K562 (cell line): ENCODE measurements around the gene TGFB1I1. TPM values are rescaled to one million over a fixed set of nuclear protein-coding genes. Genes with fewer than 3 reads are reported as not detected.

Experiments used
- ATF7 ChIP-seq: fragments of 450-650 bp; IDR thresholded peaks from 2 replicates; pipeline ENCODE4 v1.7.1; 2014; ENCODE audit warnings: mild to moderate bottlenecking, moderate library complexity
- BCOR ChIP-seq: fragments of 450-650 bp; IDR thresholded peaks from 2 replicates; pipeline ENCODE4 v1.6.1; 2016
- CHAMP1 ChIP-seq: fragments of 450-650 bp; IDR thresholded peaks from 2 replicates; pipeline ENCODE4 v1.6.1; 2016; ENCODE audit warnings: mild to moderate bottlenecking
- CHD7 ChIP-seq: fragments of 200-600 bp; sonication (generic); IDR thresholded peaks from one replicate; pipeline ENCODE4 v1.6.1; 2012; ENCODE audit warnings: mild to moderate bottlenecking, low read depth, low read length, inconsistent platforms
- KLF10 ChIP-seq: fragments of 250-450 bp; sonication (Bioruptor Pico); IDR thresholded peaks from 2 replicates; pipeline ENCODE4 v1.6.1; 2021; ENCODE audit warnings: matching md5 sums
- NONO ChIP-seq, 2 experiments: fragments of 200-400 bp in 1 of 2; fragments of 450-650 bp in 1 of 2; formaldehyde crosslinking in 1 of 2; IDR thresholded peaks; 2 replicates each; pipeline ENCODE4 v1.6.1; 2017; ENCODE audit warnings: low read depth in 2 of 2, mild to moderate bottlenecking in 2 of 2, moderate library complexity in 2 of 2, low read length in 1 of 2
- POLR3G ChIP-seq: IDR thresholded peaks from 2 replicates; pipeline ENCODE4 v1.6.1; 2011; ENCODE audit not compliant: insufficient read length, insufficient replicate concordance; ENCODE audit errors: extremely low read depth
- RAD21 ChIP-seq, 2 experiments: fragments of 250-450 bp in 1 of 2; fragments of 450-650 bp in 1 of 2; sonication (Bioruptor Pico) in 1 of 2; formaldehyde crosslinking in 1 of 2; IDR thresholded peaks in 1 of 2; conservative IDR thresholded peaks in 1 of 2; 2 replicates each; pipeline versions ENCODE4 v1.4.0 to v1.8.0; 2020 to 2022; ENCODE audit warnings: mild to moderate bottlenecking in 2 of 2, moderate library complexity in 1 of 2
- RAD51 ChIP-seq: fragments of 450-650 bp; IDR thresholded peaks from 2 replicates; pipeline ENCODE4 v1.7.1; 2016; ENCODE audit warnings: low read depth, mild to moderate bottlenecking, borderline replicate concordance
- SRSF1 ChIP-seq: fragments of 200-400 bp; formaldehyde crosslinking; IDR thresholded peaks from 2 replicates; pipeline ENCODE4 v1.6.1; 2017; ENCODE audit warnings: mild to moderate bottlenecking, low read depth, low read length, moderate library complexity
- VEZF1 ChIP-seq: fragments of 200-800 bp; sonication (Bioruptor generic); IDR thresholded peaks from 2 replicates; pipeline ENCODE4 v1.6.1; 2017; ENCODE audit warnings: missing genetic modification characterization, missing compliant biosample characterization
- ZNF408 ChIP-seq: fragments of 250-450 bp; sonication (Bioruptor Pico); IDR thresholded peaks from 2 replicates; pipeline ENCODE4 v1.4.0; 2020; ENCODE audit warnings: low read depth, mild to moderate bottlenecking, moderate library complexity
- ZNF507 ChIP-seq: conservative IDR thresholded peaks from 2 replicates; pipeline ENCODE4 v1.6.1; 2017; ENCODE audit warnings: missing genetic modification characterization, missing compliant biosample characterization
- ZNF76 ChIP-seq: fragments of 250-450 bp; sonication (Bioruptor Pico); IDR thresholded peaks from 2 replicates; pipeline ENCODE4 v1.4.0; 2020; ENCODE audit warnings: mild to moderate bottlenecking, moderate library complexity, borderline replicate concordance
- polyA plus RNA-seq, 8 experiments: library from polyadenylated mRNA; depleted of rRNA in 4 of 8; stranded (reverse) in 5 of 8; unstranded in 3 of 8; fragments of >200 nt; fragmentation: Nextera tagmentation in 2 of 8; fragmentation: Illumina TruSeq in 1 of 8; extraction: Ambion mirVana in 2 of 8; extraction: Trizol in 1 of 8; gene quantifications; 2 replicates each; pipeline versions ENCODE4 v1.2.1 to v1.2.3, GENCODE V29; 2011 to 2014; ENCODE audit warnings: inconsistent platforms in 1 of 8, missing spikeins in 1 of 8
- total RNA-seq, 7 experiments: library from RNA; depleted of rRNA in 6 of 7; stranded (reverse); fragments of >200 nt in 6 of 7; fragmentation: Illumina TruSeq in 2 of 7; extraction: Trizol in 2 of 7; gene quantifications; 2 replicates each; pipeline versions ENCODE4 v1.2.1 to v1.2.3, GENCODE V29; 2011 to 2021; ENCODE audit warnings: low replicate concordance in 1 of 7

Gene TGFB1I1
- total and polyA plus RNA-seq, 9 of the 15 experiments (the other 6 are each of a cell fraction or from before 2014, with no cell fraction given) = 0.04 to 0.91 (median 0.19) TPM

- TF ChIP-seq CHD7 (no peak), ZNF76 (no peak), POLR3G (no peak), NONO (IDR thresholded peaks at IDR 0.05; ENCODE audit: low read depth in 2 of 2, low read length in 1 of 2) (no peak), VEZF1 (CRISPR knock-in tag) (no peak), ZNF507 (tag) (no peak), RAD21 (CRISPR knock-in tag; conservative IDR thresholded peaks at IDR 0.05 in 1 of 2, IDR thresholded peaks at IDR 0.05 in 1 of 2) (peak; percentile 50 to 56), ZNF408 (CRISPR knock-in tag) (no peak), KLF10 (no peak), RAD51 (no peak), SRSF1 (no peak), BCOR (peak; percentile 58), CHAMP1 (no peak), ATF7 (no peak)
Observed at GRCh38 chr16:31460582-31461002, 11.4 kb upstream of the TGFB1I1 start (continued).
